Measurements from ENCODE around the gene VPS13D.
"Not testable (repeated sequence)": the region's sequence is repeated elsewhere in the genome, so short reads cannot be mapped to it uniquely, and the experiment has no call there.

VPS13D gene

DNA sequence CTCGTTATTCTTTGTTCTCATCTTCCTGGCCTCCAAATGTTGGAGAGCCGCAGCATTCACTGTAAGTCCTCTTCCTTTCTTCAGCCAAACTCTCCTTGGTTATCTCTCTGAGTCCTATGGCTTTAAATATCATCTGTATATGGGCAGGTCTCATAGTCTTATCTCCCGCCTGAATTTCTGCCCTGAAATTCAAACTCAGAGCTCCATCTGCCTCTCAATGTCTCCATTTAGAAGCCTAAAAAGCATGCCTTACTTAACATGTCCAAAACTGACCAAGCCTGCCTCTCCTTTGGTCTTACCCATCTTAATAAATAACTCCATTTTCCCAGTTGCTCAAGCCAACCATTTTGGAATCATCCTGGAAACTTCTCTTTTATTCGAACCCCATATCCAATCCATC is 307.5 kb downstream of the VPS13D start:
- DNase-seq (ENCODE audit: low read depth, low spot score), result no peak

DNA sequence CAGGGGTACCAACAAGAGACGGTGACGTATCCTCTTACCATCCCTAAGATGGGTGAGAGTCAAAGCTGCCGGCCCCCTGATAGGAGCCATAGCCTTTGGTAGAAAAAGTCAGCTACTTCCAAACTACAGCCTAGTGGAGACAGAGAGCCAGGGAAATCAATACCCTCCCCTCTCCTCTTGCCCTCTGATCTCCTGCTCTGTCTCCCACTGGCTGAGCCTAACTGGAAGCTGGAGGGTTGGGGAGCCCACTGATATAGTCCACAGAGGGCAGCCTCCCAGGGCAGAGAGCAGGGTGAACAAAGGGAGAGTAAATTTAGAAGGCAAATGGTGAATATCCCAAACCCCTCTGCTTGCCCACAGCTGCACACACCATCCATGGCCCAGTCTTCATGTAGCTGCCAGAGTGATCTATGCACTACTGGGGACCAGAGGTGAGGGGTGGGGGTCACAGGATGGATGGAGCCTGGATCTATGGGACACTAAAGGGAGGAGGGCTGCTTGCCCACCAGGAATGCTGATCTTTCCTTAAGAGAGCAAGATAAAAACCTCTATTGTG is 308.2 kb downstream of the VPS13D start:
- DNase-seq (ENCODE audit: low read depth, low spot score), result no peak

DNA sequence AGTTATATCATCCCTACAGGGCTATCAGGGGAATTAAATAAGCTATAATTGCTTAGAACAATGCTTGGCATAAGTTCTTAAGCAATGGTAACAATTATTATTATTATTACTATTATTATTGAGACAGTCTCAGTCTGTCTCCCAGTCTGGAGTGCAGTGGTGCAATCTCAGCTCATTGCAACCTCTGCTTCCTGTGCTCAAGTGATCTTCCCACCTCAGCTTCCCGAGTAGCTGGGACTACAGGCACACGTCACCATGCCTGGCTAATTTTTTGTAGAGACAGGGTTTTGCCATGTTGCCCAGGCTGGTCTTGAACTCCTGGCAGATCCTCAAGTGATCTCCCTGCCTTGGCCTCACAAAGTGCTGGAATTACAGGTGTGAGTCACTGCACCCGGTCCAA is 308.7 kb downstream of the VPS13D start:
- DNase-seq (ENCODE audit: low read depth, low spot score), result not testable (repeated sequence)

DNA sequence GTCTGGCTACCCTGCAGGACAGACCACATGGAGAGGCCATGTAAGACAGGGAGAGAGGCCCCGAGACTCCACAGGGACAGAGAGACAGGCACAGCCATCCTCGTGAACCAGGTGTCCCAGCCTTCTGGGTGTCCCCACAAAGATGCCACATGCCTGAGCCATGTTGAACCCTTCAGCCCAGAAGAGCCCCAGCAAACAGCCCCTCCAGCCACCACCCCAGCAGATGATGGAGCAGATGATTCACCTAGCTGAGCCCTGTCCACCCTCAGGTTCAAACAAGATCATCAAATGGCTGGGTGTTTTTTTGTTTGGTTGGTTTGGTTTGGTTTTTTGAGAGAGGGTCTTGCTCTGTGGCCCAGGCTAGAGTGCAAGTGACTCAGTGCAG is 309.5 kb downstream of the VPS13D start:
- DNase-seq (ENCODE audit: low read depth, low spot score), result no peak

DNA sequence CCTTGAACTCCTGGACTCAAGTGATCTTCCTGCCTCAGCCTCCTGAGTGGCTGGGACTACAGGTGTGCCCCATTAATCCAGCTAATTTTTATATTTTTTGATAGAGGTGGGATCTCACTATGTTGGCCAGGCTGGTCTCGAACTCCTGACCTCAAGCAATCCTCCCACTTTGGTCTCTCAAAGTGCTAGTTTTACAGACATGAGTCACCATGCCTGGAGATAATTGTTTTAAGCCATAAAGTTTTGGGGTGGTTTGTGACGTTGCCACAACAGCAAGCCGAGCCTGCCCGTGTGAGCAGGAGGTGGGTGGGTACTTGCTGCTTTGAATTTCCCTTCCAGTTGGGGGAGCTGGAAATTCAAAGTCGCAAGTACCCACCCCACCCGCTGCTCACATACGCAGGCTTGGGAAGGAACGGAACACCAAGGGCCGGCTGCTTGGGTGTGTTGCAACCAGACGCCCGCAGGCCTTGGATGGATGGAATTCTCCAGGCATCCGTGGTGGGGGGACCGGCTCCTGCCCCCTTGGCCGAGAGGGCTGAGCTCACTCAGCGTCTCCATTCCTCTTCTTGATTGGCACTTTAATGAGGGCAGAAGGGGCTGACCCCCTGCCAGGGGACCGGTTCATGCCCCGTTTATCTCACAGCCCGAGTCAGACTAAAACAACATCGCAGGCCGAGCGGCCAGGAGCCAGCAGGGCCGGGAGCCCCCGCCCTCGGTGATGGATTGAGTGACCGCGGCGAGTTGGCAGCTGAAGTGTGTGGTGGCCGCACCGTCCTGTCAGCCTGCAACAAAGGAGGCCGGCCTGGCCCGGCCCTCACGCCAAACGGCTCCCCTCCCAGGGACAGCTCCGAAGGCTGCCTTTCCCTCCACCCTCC is 310.1 kb downstream of the VPS13D start:
- DNase-seq (ENCODE audit: low read depth, low spot score), result no peak

DNA sequence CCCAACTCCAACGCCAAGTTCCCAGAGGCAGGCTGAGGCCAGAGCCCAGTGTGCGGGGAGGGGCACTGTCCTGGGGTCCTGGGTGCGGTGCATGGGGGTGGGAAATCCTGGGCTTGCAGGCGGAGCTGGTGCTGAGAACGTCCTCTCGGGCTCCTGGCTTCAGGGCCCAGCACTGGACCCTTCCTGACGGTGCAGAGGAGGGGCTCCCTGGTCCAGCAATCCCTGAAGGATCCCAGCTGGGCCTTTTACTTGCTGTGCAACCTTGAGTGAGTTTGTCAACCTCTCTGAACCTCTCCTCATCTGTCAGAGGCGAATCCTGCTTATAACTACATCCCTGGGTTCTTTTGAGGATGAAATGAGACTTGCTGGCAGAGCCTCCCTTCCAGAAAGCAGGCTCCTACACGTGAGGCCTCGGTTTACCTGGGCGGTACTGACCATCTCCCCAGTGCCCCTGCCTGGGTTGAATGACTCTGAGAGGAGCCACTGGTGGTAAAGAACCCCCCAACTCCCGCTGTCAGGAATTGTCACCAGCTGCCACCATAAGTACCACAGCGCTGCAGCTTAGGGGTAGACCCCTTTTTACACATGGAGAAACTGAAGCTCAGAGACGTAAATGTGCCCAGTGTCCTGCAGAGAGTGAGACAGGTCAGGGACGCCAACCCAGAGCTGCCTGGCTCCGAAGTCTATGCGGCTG is 310.9 kb downstream of the VPS13D start:
- no peak for DNase-seq (ENCODE audit: low read depth, low spot score)

DNA sequence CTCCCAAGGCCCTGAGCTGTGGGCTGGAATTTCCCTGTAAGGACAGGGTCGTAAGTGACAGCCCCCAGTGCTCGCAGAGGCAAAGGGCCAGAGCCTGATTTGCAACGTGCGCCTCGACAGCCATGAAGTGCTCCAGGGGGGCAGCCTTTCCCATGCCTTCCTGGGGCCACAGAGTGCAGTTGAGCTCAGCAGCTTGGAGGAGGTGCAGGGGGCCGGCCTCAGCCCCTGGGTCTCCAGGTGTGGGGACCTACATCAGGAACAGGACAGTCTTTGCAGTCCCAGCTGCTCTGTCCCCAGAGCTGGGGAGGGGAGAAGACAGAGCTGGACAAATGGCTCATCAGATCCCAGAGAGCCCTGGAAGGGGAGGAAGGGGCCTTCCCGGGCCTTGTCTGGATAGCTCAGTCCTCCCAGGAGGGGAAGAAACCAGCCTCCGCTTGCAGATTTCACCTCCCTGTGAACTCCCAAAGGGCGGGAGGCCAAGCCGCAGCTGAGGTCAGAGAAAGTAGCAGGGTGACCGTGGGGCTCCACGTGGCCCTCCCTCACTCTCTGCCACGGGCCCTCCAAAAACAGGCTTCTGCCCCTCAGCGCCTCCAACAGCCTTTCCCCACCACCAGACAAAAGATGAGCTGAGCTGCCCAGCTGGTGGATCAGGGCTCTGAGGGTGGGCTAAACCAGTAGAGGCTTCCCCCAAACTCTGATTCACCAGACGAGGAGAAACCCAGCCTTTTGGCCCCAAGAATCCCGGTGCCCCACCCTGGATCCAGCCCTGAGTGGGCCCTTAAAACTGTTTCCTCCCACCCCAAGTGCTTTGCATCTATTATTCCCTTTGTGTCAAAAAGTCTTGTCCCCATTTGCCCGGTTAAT is 311.7 kb downstream of the VPS13D start:
- no peak for DNase-seq (ENCODE audit: low read depth, low spot score)

DNA sequence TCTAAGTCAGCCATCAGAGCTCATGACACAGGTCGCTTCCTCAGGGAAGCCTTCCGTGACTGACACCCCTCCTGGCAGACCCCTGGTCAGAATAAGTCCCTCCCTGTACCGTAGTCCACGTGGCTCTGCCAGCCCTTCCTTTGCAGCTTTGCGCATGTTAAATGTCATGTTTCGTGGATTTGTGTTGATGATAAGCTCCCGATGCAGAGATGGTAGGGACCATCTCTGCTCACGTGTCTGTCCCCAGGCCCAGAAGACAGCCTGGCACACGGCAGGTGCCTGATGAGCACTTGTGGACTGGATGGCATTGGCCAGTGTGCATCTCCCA is 312.3 kb downstream of the VPS13D start:
- DNase-seq (ENCODE audit: low read depth, low spot score), result no peak

DNA sequence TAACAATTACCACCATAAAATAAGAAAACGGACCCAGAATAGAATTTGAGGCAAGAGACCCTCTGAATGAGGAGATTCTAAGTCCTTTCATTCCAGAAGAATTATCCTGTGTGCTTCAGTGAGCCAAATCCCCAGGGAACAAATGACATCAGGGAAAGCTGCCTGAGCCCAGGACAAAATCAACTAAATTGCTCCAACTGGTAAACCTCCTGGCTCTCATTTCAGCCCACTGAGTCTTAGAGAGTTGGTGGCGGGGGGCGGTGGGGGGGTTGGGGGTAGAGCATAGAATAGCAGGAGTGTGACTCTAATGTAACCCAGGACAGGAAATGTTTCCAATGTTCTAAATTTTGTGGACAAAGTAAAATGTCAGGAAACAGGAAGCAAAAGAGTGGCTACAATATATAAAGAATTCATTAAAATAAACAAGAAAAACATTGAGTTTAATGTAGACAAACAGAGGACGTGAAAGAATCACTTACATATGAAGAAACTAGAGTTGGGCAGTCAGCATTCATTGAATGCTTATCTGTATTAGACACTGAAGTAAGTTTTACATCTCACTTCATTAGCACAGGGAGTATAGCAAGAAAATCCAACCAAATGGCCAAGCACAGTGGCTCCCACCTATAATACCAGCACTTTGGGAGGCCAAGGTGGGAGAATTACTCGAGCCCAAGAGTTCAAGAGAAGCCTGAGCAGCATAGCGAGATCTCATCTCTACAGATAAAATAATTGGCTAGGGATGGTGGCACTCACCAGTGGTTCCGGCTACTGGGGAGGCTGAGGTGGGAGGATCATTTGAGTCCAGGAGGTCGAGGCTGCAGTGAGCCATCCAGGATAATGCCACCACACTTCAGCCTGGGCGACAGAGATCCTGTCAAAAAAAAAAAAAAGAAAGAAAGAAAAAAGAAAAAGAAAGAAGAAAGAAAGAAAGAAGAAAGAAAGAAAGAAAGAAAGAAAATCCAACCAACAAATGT is 313.1 kb downstream of the VPS13D start:
- no peak for DNase-seq (ENCODE audit: low read depth, low spot score)

DNA sequence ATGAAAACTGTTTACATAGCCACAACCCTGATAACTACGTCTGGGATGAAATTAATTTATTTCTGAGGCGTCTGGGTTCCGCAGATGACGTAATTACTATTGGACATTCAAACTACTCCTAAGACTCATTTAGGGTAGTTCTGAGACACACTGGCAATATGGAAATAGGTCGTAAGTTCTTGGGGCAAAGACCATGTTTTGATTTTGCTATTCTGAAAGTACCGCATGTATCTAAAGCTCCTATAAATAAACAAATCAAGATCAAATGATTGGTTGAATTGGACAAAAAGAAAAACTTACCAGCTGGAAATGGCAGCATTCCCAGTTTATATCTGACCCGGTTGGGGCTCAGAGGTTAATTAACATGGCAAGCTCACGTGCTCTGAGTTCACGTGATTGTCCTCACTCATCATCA is 313.9 kb downstream of the VPS13D start:
- DNase-seq (ENCODE audit: low read depth, low spot score), result no peak

DNA sequence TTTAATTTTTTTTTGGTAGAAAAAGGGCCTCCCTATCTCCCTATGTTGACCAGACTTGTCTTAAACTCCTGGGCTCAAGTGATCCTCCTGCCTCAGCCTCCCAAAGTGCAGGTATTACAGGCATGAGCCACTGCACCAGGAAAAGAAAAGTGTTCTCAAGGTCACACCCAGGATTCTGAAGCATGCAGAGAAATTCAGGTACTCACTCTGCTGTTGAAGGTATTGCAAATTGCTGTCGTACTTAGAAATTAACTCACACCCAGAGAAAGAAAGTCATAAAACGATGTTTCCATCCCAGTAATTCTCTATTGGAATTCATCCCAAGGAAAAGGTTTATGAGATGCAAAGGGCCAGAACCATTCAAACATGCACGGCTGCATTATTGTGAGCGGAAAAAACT is 314.5 kb downstream of the VPS13D start:
- no peak for DNase-seq (ENCODE audit: low read depth, low spot score)

DNA sequence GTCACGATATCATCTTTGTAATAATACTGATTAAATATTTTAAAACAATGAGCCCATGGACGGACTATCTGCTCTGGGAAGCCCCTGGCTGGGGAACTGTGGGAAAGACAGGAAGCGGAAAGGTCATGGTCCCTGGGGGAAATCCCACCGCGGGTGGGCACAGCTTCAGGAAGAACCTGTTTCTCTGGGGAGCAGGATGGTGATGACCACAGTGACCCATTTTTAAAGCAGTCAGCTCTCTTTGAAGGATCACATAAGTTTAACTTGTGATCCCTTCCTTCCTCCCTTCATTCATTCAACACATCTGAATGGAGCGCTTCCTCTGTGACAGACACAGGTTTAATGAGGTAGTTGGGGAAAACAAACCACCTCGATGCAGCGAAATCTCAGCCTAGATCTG is 315.2 kb downstream of the VPS13D start:
- DNase-seq (ENCODE audit: low read depth, low spot score), result no peak

DNA sequence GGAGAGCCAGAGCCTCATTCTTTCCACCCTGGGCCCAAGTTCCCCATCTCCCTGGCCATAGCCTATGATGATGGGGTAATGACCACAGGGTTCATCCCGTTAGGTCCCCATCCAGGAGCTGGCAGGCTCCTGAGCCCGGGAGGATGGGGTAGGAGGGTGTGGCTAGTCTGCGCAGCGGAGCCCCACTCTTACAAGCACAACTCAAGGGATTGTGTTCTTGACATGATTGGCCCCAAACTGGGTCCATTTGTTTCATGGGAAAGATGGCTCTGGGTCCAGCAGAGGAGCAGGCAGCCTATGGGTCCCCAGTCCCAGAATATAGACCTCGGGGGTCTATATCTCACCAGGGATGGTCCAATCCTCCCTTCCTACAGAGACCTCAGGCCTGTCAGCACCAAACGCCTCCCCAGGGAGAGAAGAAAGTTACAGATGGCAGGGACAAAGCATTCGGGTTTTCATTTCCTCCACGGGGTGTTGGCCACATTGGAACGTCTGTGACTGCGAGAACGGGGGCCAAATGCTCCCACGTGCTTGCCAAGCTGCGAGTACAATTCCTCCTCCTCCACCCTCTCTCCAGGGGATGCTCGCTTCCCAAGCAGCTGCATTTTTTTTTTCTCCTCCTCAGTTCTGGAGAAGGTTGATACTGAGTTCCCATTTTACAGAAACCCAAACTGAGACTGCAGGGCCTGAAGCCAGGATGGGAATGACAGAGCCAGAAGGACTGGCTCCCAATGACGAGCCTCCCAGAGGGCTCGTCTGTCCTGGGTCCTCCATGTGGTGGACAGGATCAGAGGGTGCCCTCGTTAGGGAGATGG is 317.1 kb downstream of the VPS13D start:
- DNase-seq (ENCODE audit: low read depth, low spot score), result no peak

DNA sequence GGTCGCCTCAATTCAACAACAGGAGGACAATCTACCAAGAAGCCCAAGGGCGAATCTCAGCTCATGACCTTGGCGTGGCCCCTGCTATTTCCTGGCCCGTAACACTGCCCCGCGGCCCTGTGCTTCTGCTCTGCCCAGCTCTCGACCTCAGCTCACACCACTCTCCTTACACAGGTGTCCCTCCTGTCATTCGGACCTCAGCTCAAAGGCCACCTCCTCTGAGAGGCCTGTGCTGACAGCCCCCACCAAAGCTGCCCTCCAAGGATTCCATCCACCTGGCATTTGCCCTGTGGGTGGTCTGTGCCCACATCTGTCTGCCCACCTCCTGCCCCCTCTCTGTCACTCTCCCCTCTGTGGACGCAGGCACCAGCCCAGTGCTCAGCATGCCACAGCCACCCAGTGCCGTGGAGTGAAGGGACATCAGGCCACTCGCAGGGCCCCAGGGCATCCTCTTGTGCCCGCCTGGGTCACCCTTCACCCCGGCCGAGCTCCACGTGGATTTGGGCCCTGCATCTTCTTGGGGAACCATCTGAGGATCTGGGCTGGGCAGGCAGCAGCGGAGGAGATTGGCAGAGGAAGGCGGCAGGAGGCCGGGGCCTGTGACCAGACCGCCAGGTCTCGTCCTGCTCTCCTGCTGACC is 317.9 kb downstream of the VPS13D start:
- no peak for DNase-seq (ENCODE audit: low read depth, low spot score)

DNA sequence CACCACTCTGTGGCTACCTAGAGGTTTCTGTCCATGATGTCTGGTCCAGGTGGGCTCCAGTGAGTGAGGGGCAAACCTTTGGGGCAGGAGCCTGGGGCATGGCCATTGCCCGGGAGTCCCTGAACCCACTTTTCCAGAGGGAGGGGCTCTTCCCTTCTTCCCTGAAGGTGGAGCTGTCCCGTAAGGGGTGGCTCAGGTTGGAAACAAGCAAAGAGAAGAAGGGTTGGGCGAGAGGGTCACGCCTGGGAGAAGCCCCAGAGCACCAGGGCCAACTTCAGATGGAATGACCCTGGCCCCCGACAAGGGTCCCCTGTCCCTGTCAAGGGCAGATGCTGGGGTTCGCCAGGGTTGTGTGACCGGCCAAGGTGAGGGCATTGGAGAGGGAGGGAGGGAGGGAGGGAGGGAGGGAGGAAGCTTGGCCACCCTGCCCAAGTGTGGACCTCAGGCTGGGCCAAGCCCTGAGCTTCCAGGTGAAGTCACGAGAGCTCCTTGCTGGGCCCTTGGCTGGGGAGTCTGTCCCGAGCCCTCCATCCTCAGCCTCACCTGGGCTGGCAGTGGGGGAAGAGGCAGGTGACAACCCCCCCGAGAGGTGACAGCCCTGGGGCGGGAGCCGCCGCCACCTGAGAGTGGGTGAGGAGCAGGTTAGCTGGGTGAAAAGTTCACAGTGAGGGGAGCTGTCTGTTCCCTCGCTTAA is 318.6 kb downstream of the VPS13D start:
- no peak for DNase-seq (ENCODE audit: low read depth, low spot score)

DNA sequence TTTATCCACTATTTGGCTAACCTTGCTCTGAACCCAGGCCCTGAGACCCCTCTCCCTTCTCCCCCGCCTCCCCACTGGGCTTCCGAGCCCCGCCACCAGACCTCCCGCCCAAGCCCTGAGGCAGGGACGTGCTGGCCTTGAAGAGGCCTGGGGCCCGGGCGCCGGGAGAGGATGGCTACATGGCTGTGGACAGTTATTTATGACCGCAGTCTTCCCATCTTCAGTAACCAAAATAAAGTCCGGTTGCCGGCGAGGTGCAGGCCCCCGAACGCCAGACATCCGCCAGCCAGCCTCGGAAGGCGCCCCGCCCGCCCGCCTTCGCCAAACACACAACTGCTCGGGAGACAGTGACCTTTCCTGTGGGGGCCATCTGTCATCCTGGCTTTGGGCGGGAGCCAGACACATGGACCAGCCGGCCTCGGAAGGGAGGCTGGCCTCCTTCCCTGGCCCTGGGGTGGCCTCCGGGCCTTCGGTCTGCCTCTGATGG is 319.2 kb downstream of the VPS13D start:
- no peak for DNase-seq (ENCODE audit: low read depth, low spot score)

DNA sequence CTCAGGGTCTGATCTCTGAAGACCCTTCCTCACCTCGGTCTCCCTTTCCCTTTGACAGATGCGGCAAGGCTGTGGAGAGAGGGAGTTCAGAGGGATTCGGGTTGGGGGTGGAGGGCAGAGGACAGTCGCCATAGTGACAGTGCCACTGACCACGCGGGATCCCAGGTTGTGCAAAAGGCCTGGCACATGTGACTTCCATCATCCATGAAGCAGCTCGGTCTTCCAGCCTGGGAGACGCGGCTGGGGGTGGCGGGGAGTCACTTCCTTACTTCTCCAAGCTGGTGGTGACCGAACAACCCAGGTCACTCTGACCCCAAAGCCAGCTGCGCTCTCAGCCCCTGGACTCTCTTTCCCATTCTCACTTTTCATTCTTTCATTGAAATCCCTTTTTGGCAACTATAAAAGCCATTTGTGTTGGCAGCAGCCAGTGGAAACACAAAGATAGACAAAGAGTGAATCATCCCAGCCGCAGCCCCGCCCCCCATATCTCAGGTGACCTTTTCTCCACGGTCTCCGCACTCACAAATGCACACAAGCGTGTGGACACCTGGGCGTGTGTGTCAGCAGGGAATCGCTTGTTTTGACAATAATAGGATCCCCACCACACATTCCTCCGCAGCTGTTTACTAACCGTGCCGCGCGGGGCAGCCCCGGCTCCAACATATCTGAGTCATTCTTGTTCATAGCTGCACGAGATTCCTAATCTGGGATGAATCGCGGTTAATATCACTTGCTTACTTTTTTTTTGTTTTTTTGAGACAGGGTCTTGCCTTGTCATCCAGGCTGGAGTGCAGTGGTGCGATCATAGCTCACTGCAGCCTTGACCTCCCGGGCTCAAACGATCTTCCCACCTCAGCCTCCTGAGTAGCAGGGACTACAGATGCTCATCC is 319.9 kb downstream of the VPS13D start:
- DNase-seq (ENCODE audit: low read depth, low spot score), result no peak

DNA sequence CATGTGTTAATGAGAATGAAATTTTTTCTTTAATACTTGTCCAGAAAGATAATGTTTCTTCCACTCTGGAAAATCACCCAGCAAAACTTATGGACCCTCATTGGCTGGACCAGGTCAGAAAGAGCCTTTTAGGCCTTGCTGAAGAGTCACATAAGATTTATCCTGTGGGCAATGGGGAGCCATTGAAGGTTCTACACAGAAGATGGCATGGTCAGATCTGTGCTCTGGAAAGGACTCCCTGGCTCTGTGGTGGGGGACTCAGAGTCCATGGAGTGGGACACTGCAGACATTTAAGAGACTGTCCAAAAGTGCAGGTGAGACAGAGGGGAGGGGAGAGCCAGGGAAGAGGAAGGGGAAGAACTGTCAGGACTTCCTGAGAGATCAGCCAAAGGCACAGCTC is 321.8 kb downstream of the VPS13D start:
- no peak for DNase-seq (ENCODE audit: low read depth, low spot score)
